ENCODE data around the gene ATP2B1. TPM values are rescaled to one million over a fixed set of nuclear protein-coding genes. Genes with fewer than 3 reads are reported as not detected.

The ATP2B1 gene
- total RNA-seq, 1 donor from 2014 or later = 5.1 TPM

GRCh38 chr12:89662623-89663022 lies 46.0 kb downstream of the ATP2B1 start:
- Histone ChIP-seq H3K9me3 (no peaks in the 10 kb centered on the region), H3K4me3 (no peak overlapping the region), H3K4me1 (no peaks in the 10 kb centered on the region), H3K27me3 (no peaks in the 10 kb centered on the region), H3K36me3 (no peaks in the 10 kb centered on the region), H3K27ac (no peak overlapping the region)
- DNase-seq (ENCODE audit: low spot score in 2 of 2) = no peak
- intact Hi-C loops (cut with DNase I) = no loop called here
- TF ChIP-seq CTCF (IDR thresholded peaks at IDR 0.05) = no peak

GRCh38 chr12:89661706-89662330 lies 46.8 kb downstream of the ATP2B1 start:
- H3K9me3 ChIP-seq = no peaks in the 10 kb centered on the region
- DNase-seq (ENCODE audit: low spot score in 2 of 2) = no peak
- TF ChIP-seq CTCF (IDR thresholded peaks at IDR 0.05) = no peak

GRCh38 chr12:89657739-89658138 lies 50.9 kb downstream of the ATP2B1 start:
- no peak for TF ChIP-seq CTCF (IDR thresholded peaks at IDR 0.05)
- Histone ChIP-seq H3K9me3 (no peaks in the 10 kb centered on the region), H3K36me3 (no peaks in the 10 kb centered on the region), H3K4me1 (no peaks in the 10 kb centered on the region), H3K27me3 (no peaks in the 10 kb centered on the region), H3K4me3 (no peak overlapping the region), H3K27ac (no peak overlapping the region)
- intact Hi-C loops (cut with DNase I) = no loop called here
- DNase-seq (ENCODE audit: low spot score in 2 of 2) = no peak

More at GRCh38 chr12:89661706-89662330, 46.8 kb downstream of the ATP2B1 start:
- Histone ChIP-seq H3K4me3 (no peak overlapping the region), H3K27me3 (no peaks in the 10 kb centered on the region), H3K4me1 (no peaks in the 10 kb centered on the region), H3K27ac (no peak overlapping the region), H3K36me3 (no peaks in the 10 kb centered on the region)
- intact Hi-C loops (cut with DNase I) = no loop called here

GRCh38 chr12:89657066-89657465 lies 51.6 kb downstream of the ATP2B1 start:
- Histone ChIP-seq H3K27me3 (no peaks in the 10 kb centered on the region), H3K36me3 (no peaks in the 10 kb centered on the region), H3K4me3 (no peak overlapping the region), H3K27ac (no peak overlapping the region), H3K4me1 (no peaks in the 10 kb centered on the region), H3K9me3 (no peaks in the 10 kb centered on the region)
- no peak for TF ChIP-seq CTCF (IDR thresholded peaks at IDR 0.05)
- no peak for DNase-seq (ENCODE audit: low spot score in 2 of 2)
- intact Hi-C loops (cut with DNase I) = no loop called here

GRCh38 chr12:89655841-89656240 lies 52.8 kb downstream of the ATP2B1 start:
- no peaks in the 10 kb centered on the region for H3K4me1 ChIP-seq
- no peak for TF ChIP-seq CTCF (IDR thresholded peaks at IDR 0.05)
- H3K27ac ChIP-seq = no peak overlapping the region
- no peaks in the 10 kb centered on the region for H3K27me3 ChIP-seq
- no peak overlapping the region for H3K4me3 ChIP-seq
- no peaks in the 10 kb centered on the region for H3K9me3 ChIP-seq
- no peak for DNase-seq (ENCODE audit: low spot score in 2 of 2)
- intact Hi-C loops (cut with DNase I) = no loop called here
- H3K36me3 ChIP-seq = no peaks in the 10 kb centered on the region

GRCh38 chr12:89651192-89651591 lies 57.4 kb downstream of the ATP2B1 start:
- intact Hi-C loops (cut with DNase I) = no loop called here
- Histone ChIP-seq H3K4me1 (no peaks in the 10 kb centered on the region), H3K9me3 (no peaks in the 10 kb centered on the region), H3K27ac (no peak overlapping the region), H3K27me3 (no peaks in the 10 kb centered on the region), H3K36me3 (peaks cover 0 to 7% of the 10 kb centered on the region in 2 donors), H3K4me3 (no peak overlapping the region)
- DNase-seq (ENCODE audit: low spot score in 2 of 2) = no peak
- no peak for TF ChIP-seq CTCF (IDR thresholded peaks at IDR 0.05)
